Daoy (cell line): ENCODE results near the gene CRHR2. TPM values are rescaled to one million over a fixed set of nuclear protein-coding genes. Genes with fewer than 3 reads are reported as not detected.
"Not testable (repeated sequence)": the region's sequence is repeated elsewhere in the genome, so short reads cannot be mapped to it uniquely, and the experiment has no call there.

Experiments used
- DNase-seq: peaks from one replicate; pipeline ENCODE4 v3.0.0-alpha.2; 2015; ENCODE audit warnings: low read depth
- total RNA-seq: library from RNA; depleted of rRNA; stranded (reverse); fragments of >200 nt; shearing (Covaris generic); gene quantifications from 2 replicates; pipeline ENCODE4 v1.2.3, GENCODE V29; 2014

The CRHR2 gene
- total RNA-seq, 1 experiment from 2014 or later: not detected

GRCh38 chr7:30654296-30655090, 27.8 kb downstream of the CRHR2 start:
- DNase-seq: no peak

- DNase-seq: no peak
Observed at GRCh38 chr7:30652698-30653641, 29.3 kb downstream of the CRHR2 start.

- no peak for DNase-seq
Observed at GRCh38 chr7:30652132-30652531, 30.1 kb downstream of the CRHR2 start.

GRCh38 chr7:30650421-30650808, 31.8 kb downstream of the CRHR2 start:
- no peak for DNase-seq

GRCh38 chr7:30649717-30650420, 32.4 kb downstream of the CRHR2 start:
- no peak for DNase-seq

- DNase-seq: no peak
Observed at GRCh38 chr7:30648744-30649540, 33.3 kb downstream of the CRHR2 start.

GRCh38 chr7:30647589-30648364, 34.5 kb downstream of the CRHR2 start:
- no peak for DNase-seq

GRCh38 chr7:30646154-30646553, 36.1 kb downstream of the CRHR2 start:
- no peak for DNase-seq

- no peak for DNase-seq
Observed at GRCh38 chr7:30645661-30646060, 36.6 kb downstream of the CRHR2 start.

GRCh38 chr7:30644286-30644955, 37.8 kb downstream of the CRHR2 start:
- DNase-seq: no peak

GRCh38 chr7:30642789-30643188, 39.5 kb downstream of the CRHR2 start:
- DNase-seq: no peak

GRCh38 chr7:30642322-30642721, 39.9 kb downstream of the CRHR2 start:
- not testable (repeated sequence) for DNase-seq

GRCh38 chr7:30635798-30636197, 46.5 kb downstream of the CRHR2 start:
- no peak for DNase-seq

- no peak for DNase-seq
Observed at GRCh38 chr7:30634634-30635201, 47.5 kb downstream of the CRHR2 start.

GRCh38 chr7:30634193-30634626, 48.0 kb downstream of the CRHR2 start:
- no peak for DNase-seq

- no peak for DNase-seq
Observed at GRCh38 chr7:30633223-30633622, 49.0 kb downstream of the CRHR2 start.

GRCh38 chr7:30630986-30631385, 51.3 kb downstream of the CRHR2 start:
- DNase-seq: no peak

- DNase-seq: no peak
Observed at GRCh38 chr7:30627026-30627425, 55.2 kb downstream of the CRHR2 start.

- DNase-seq: no peak
Observed at GRCh38 chr7:30625283-30625682, 57.0 kb downstream of the CRHR2 start.

GRCh38 chr7:30618961-30619360, 63.3 kb downstream of the CRHR2 start:
- no peak for DNase-seq
